ENCODE measurements around the gene INPP5A.
A peak's percentile ranks its signal among the peaks of the same experiment; 100 is the strongest.
"Not testable (repeated sequence)": the region's sequence is repeated elsewhere in the genome, so short reads cannot be mapped to it uniquely, and the experiment has no call there.

Gene INPP5A

GRCh38 chr10:132788180-132788830, 250.7 kb downstream of the INPP5A start:
- H3K4me3 ChIP-seq (ENCODE audit: low read depth, low read length): peak overlapping the region; percentile 32
- H3K27ac ChIP-seq: no peak overlapping the region
- no peaks in the 10 kb centered on the region for H3K36me3 ChIP-seq
- DNase-seq: peak; percentile 53
- peaks cover 37% of the 10 kb centered on the region for H3K27me3 ChIP-seq (ENCODE audit: insufficient read depth, low read depth, severe bottlenecking)
- H3K9me3 ChIP-seq (ENCODE audit: severe bottlenecking): peaks cover 9% of the 10 kb centered on the region
- TF ChIP-seq CTCF (IDR thresholded peaks at IDR 0.05; ENCODE audit: low read depth, low read length): peak; percentile 57

- Histone ChIP-seq H3K36me3 (no peaks in the 10 kb centered on the region), H3K4me3 (ENCODE audit: low read depth, low read length) (no peak overlapping the region), H3K27me3 (ENCODE audit: insufficient read depth, low read depth, severe bottlenecking) (peaks cover 37% of the 10 kb centered on the region), H3K27ac (no peak overlapping the region), H3K9me3 (ENCODE audit: severe bottlenecking) (peaks cover 9% of the 10 kb centered on the region)
- no peak for DNase-seq
- TF ChIP-seq CTCF (IDR thresholded peaks at IDR 0.05; ENCODE audit: low read depth, low read length): no peak
Measured at GRCh38 chr10:132788831-132789219, 251.2 kb downstream of the INPP5A start.

GRCh38 chr10:132789659-132790148, 252.1 kb downstream of the INPP5A start:
- Histone ChIP-seq H3K4me3 (ENCODE audit: low read depth, low read length) (no peak overlapping the region), H3K27me3 (ENCODE audit: insufficient read depth, low read depth, severe bottlenecking) (peaks cover 37% of the 10 kb centered on the region), H3K27ac (no peak overlapping the region), H3K9me3 (ENCODE audit: severe bottlenecking) (peaks cover 6% of the 10 kb centered on the region), H3K36me3 (no peaks in the 10 kb centered on the region)
- TF ChIP-seq CTCF (IDR thresholded peaks at IDR 0.05; ENCODE audit: low read depth, low read length): no peak
- DNase-seq: no peak

GRCh38 chr10:132790470-132790869, 252.9 kb downstream of the INPP5A start:
- no peak overlapping the region for H3K4me3 ChIP-seq (ENCODE audit: low read depth, low read length)
- no peak overlapping the region for H3K27ac ChIP-seq
- H3K27me3 ChIP-seq (ENCODE audit: insufficient read depth, low read depth, severe bottlenecking): peaks cover 37% of the 10 kb centered on the region
- H3K36me3 ChIP-seq: no peaks in the 10 kb centered on the region
- TF ChIP-seq CTCF (IDR thresholded peaks at IDR 0.05; ENCODE audit: low read depth, low read length): no peak
- no peaks in the 10 kb centered on the region for H3K9me3 ChIP-seq (ENCODE audit: severe bottlenecking)
- no peak for DNase-seq

- Histone ChIP-seq H3K27me3 (ENCODE audit: insufficient read depth, low read depth, severe bottlenecking) (peaks cover 37% of the 10 kb centered on the region), H3K36me3 (no peaks in the 10 kb centered on the region), H3K9me3 (ENCODE audit: severe bottlenecking) (no peaks in the 10 kb centered on the region), H3K4me3 (ENCODE audit: low read depth, low read length) (no peak overlapping the region), H3K27ac (no peak overlapping the region)
- DNase-seq: no peak
- TF ChIP-seq CTCF (IDR thresholded peaks at IDR 0.05; ENCODE audit: low read depth, low read length): no peak
Measured at GRCh38 chr10:132790934-132791829, 253.6 kb downstream of the INPP5A start.

- peaks cover 27% of the 10 kb centered on the region for H3K27me3 ChIP-seq (ENCODE audit: insufficient read depth, low read depth, severe bottlenecking)
- not testable (repeated sequence) for H3K9me3 ChIP-seq (ENCODE audit: severe bottlenecking); H3K27ac ChIP-seq; H3K4me3 ChIP-seq (ENCODE audit: low read depth, low read length); H3K36me3 ChIP-seq; DNase-seq
Measured at GRCh38 chr10:132792099-132792498, 254.5 kb downstream of the INPP5A start.

All from WERI-Rb-1 (cell line).